Activated CD8-positive, alpha-beta T cell treated with anti-CD3 and anti-CD28 coated beads for 36 hours (primary cell): ENCODE measurements around the gene PCDHGC4. TPM values are rescaled to one million over a fixed set of nuclear protein-coding genes. Genes with fewer than 3 reads are reported as not detected.

Experiments used
- ATAC-seq: fragments of 200-7000 bp; cut with Tn5 transposase; one replicate; pipeline ENCODE4 v1.10.0; 2021; ENCODE audit warnings: mild to moderate bottlenecking, moderate library complexity
- CTCF ChIA-PET: fragments of 350-600 bp; sonication (Branson Sonifier 250); formaldehyde crosslinking; loops from one replicate; lab custom pipeline; 2021; ENCODE audit warnings: antibody characterized with exemption; lab: Charles Lee
- POLR2A ChIA-PET: fragments of 350-600 bp; sonication (Branson Sonifier 250); formaldehyde crosslinking; loops from one replicate; lab custom pipeline; 2021; ENCODE audit warnings: antibody characterized with exemption; lab: Charles Lee
- DNase-seq: peaks from one replicate; pipeline ENCODE4 v3.0.0-alpha.2; 2020
- H3K27ac Mint-ChIP-seq: one replicate; pipeline ENCODE4 v1.8.0; 2021; ENCODE audit warnings: mild to moderate bottlenecking, mixed read lengths
- H3K27me3 Mint-ChIP-seq: one replicate; pipeline ENCODE4 v1.8.0; 2021; ENCODE audit warnings: mixed read lengths
- H3K36me3 Mint-ChIP-seq: one replicate; pipeline ENCODE4 v1.8.0; 2021; ENCODE audit warnings: low read depth, mixed read lengths
- H3K4me1 Mint-ChIP-seq: one replicate; pipeline ENCODE4 v1.8.0; 2021; ENCODE audit warnings: low read depth, mixed read lengths
- H3K4me3 Mint-ChIP-seq: one replicate; pipeline ENCODE4 v1.8.0; 2021; ENCODE audit warnings: mild to moderate bottlenecking, moderate library complexity, mixed read lengths
- H3K9me3 Mint-ChIP-seq: one replicate; pipeline ENCODE4 v1.8.0; 2021; ENCODE audit warnings: mixed read lengths
- CTCF ChIP-seq: fragments of 200-600 bp; IDR thresholded peaks from one replicate; pipeline ENCODE4 v1.8.0; 2022; ENCODE audit warnings: antibody characterized with exemption, mild to moderate bottlenecking
- intact Hi-C: fragments of 100-400 bp; cut with micrococcal nuclease; formaldehyde crosslinking; loops from one replicate; pipeline ENCODE4 v1.10.0; 2022
- total RNA-seq, 2 experiments: library from RNA; stranded (reverse); gene quantifications; one replicate each; pipeline ENCODE4 v1.2.3, GENCODE V29; 2021

PCDHGC4 gene
- total RNA-seq, 2 experiments from 2014 or later = not detected

DNA sequence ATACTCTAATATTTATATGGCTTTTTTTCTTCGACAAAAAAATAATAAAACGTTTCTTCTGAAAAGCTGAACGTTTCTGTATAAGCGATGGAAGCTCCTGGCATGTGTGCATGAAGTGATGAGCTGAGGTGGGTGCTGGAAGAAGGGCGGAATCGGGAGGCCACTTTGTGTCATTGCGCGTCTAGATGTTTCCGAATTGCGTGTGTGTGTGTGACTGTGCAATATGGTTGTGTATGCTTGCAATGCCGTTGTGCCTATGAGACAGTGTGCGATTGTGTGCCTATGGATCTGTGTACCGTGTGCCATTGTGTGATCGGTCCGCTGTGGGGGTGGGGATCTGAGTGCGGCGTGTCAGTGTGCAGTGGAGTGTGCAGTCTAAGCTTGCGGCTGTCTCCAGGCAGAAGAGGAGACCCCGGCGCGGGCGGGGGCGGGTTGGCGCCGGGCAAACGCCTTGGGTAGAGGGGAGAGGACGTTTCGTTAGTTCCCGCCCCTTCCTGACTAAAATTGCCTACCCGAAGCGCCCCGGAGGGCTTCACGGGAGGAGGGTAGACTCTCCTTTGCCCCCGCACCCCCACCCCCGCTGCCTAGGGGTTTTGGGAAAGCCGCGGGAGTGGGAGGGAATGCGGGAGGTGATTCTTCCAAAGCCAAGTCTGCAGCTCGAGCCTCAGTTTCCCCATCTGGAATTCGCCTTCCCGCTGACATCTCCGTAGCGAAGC is 28.2 kb downstream of the PCDHGC4 start:
- intact Hi-C loops = loop anchor here (5.0 to 10.0 kb wide), 2 partner anchors 101 to 188 kb away; partner anchors contain the start of genes PCDHGA10 and TAF7
- DNase-seq (peak; percentile 59), ATAC-seq (peak; percentile 41)
- H3K9me3 Mint-ChIP-seq = no peaks in the 10 kb centered on the region
- ChIA-PET CTCF (interaction anchor here (0.6 to 9.4 kb wide), 37 partner anchors 10 to 647 kb away, joined by 3 to 122 read pairs (median 5); partner anchors contain the start of genes PCDHGA10, PCDHGA11, PCDHGA12 and PCDHGA3), POLR2A (interaction anchor here (0.9 to 2.0 kb wide), 5 partner anchors 8 to 123 kb away, joined by 3 to 14 read pairs (median 4); partner anchors contain the start of genes HDAC3 and RELL2)
- peaks cover 30% of the 10 kb centered on the region for H3K36me3 Mint-ChIP-seq
- H3K27ac Mint-ChIP-seq = peak overlapping the region; percentile 84
- no peak for TF ChIP-seq CTCF
- peaks cover 43% of the 10 kb centered on the region for H3K4me1 Mint-ChIP-seq
- H3K27me3 Mint-ChIP-seq = no peaks in the 10 kb centered on the region
- H3K4me3 Mint-ChIP-seq = peak overlapping the region; percentile 70

DNA sequence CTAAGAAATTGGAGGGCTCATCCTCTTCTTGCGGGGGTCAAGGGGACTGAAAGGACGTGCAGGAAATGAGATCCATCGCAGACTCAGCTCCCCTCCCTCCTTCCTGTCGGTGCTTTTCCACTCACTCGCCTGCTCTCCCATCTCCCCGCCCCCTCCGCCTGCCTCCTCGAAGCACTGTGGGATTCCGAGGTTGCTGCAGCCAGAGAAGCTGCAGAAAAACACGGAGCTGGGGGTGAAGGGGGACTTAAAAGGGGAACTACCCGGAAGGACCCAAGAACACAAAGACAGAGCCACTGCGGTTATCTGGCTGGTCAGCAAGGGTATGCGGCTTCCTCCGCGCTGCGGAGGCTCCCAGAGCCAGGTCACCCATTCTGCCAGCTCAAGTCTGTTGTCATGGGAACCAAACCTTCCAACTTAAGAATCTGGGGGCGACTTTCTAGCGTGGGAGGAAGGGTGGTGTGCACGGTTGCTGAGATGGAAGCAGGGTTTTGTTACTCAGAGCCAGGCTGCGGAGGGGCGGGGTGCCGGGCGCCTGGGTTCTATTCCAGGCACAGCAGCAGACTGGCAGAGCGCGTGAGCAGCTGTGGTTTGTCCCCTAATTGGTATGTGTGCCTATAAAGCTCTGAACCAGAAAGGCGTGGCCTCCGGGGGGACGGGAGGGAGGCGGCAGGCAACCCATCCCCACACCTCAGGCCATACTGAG is 28.9 kb downstream of the PCDHGC4 start:
- peak; percentile 66 for ATAC-seq
- ChIA-PET POLR2A (interaction anchor here (0.5 to 2.0 kb wide), 7 partner anchors 9 to 1334 kb away, joined by 3 to 14 read pairs (median 3); partner anchors contain the start of genes HDAC3, PCDHGB5 and RELL2), CTCF (interaction anchor here (0.6 to 9.4 kb wide), 25 partner anchors 9 to 326 kb away, joined by 3 to 122 read pairs (median 7); partner anchors contain the start of genes PCDHGA10, PCDHGA11, PCDHGA12 and PCDHGA3)
- Mint-ChIP-seq H3K4me3 (peak overlapping the region; percentile 70), H3K27ac (peak overlapping the region; percentile 83), H3K4me1 (peaks cover 43% of the 10 kb centered on the region), H3K9me3 (no peaks in the 10 kb centered on the region), H3K27me3 (no peaks in the 10 kb centered on the region), H3K36me3 (peaks cover 35% of the 10 kb centered on the region)
- intact Hi-C loops = loop anchor here (5.0 to 10.0 kb wide), 2 partner anchors 101 to 189 kb away; partner anchors contain the start of genes PCDHGA10 and TAF7
- peak; percentile 89 for DNase-seq
- TF ChIP-seq CTCF = no peak

- Mint-ChIP-seq H3K9me3 (no peaks in the 10 kb centered on the region), H3K36me3 (peaks cover 43% of the 10 kb centered on the region), H3K4me3 (no peak overlapping the region), H3K4me1 (peaks cover 37% of the 10 kb centered on the region), H3K27ac (peak overlapping the region; percentile 57), H3K27me3 (no peaks in the 10 kb centered on the region)
- POLR2A ChIA-PET = interaction anchor here (0.9 to 2.0 kb wide), 7 partner anchors 9 to 122 kb away, joined by 3 to 14 read pairs (median 3); partner anchors contain the start of genes HDAC3, PCDHGB5 and RELL2
- intact Hi-C loops = loop anchor here (5.0 to 10.0 kb wide), 2 partner anchors 102 to 190 kb away; partner anchors contain the start of genes PCDHGA10 and TAF7
- peak; percentile 9 for ATAC-seq
- CTCF ChIA-PET = interaction anchor here (0.9 to 9.4 kb wide), 23 partner anchors 8 to 306 kb away, joined by 3 to 122 read pairs (median 7); partner anchors contain the start of genes PCDHB12, PCDHGA10, PCDHGA11 and PCDHGA12
- TF ChIP-seq CTCF = no peak
- no peak for DNase-seq
These were observed 29.7 kb downstream of the PCDHGC4 start for GRCh38 chr5:141514330-141515133.

DNA sequence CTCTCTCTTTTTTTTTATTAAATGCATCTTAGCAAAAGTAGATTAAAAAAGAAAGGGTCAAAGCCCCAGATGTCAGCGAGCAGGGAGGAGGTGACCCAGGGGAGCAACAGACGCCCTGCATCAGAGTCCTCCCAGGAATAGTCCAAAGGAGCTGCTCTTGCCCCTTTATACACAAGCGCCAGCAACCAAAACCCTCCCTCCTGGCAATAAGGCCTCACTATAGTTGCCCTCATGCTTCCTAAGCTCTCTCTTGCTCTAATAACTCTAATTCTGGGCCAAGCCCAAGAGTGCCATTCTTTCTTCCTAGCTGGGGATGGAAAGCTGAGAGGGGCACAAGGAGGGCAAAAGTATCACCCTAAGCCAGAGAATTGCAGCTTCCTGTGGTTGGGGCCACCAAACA is 30.3 kb downstream of the PCDHGC4 start:
- ChIA-PET CTCF (interaction anchor here (0.9 to 9.4 kb wide), 15 partner anchors 8 to 306 kb away, joined by 3 to 122 read pairs (median 7); partner anchors contain the start of genes PCDHB12, PCDHGA10, PCDHGA11 and PCDHGA12), POLR2A (interaction anchor here (0.9 to 2.0 kb wide), 5 partner anchors 8 to 192 kb away, joined by 3 to 14 read pairs (median 3); partner anchors contain the start of gene PCDHGB5)
- H3K9me3 Mint-ChIP-seq = no peaks in the 10 kb centered on the region
- H3K27me3 Mint-ChIP-seq = no peaks in the 10 kb centered on the region
- intact Hi-C loops = loop anchor here (10.0 kb wide), 1 partner anchor 190 kb away; the partner anchor contains the start of gene TAF7
- H3K4me1 Mint-ChIP-seq = peaks cover 34% of the 10 kb centered on the region
- no peak overlapping the region for H3K4me3 Mint-ChIP-seq
- DNase-seq (no peak), ATAC-seq (no peak)
- H3K36me3 Mint-ChIP-seq = peaks cover 49% of the 10 kb centered on the region
- peak overlapping the region; percentile 64 for H3K27ac Mint-ChIP-seq
- TF ChIP-seq CTCF = no peak
